HepG2 (cell line): ENCODE measurements around the gene PRMT6. TPM values are rescaled to one million over a fixed set of nuclear protein-coding genes. Genes with fewer than 3 reads are reported as not detected.

Source experiments
- ATAC-seq: fragments of 200-7000 bp; cut with Tn5 transposase; 3 replicates; pipeline ENCODE4 v1.9.1; 2020; ENCODE audit warnings: mild to moderate bottlenecking, moderate library complexity
- BruUV-seq: library from RNA; stranded (reverse); fragments of 400-500 nt; replicated peaks from 2 replicates; lab custom pipeline; 2021; lab: Mats Ljungman, UMichigan
- CTCF ChIA-PET: fragments of 300-600 bp; formaldehyde crosslinking; extraction: SDS; loops from one replicate; lab custom pipeline; 2021; ENCODE audit warnings: low total read pairs, inconsistent platforms, low intra/inter-chr PET ratio; lab: Yijun Ruan, JAX
- POLR2A ChIA-PET: fragments of 350-600 bp; sonication (Branson Sonifier 250); formaldehyde crosslinking; loops from one replicate; lab custom pipeline; 2020; ENCODE audit warnings: antibody characterized with exemption, inconsistent platforms; lab: Yijun Ruan, JAX
- DNase-seq: peaks from one replicate; pipeline ENCODE4 v3.0.0-alpha.2; 2015; ENCODE audit warnings: low spot score
- FAIRE-seq: peaks from 3 replicates; lab custom pipeline; 2011; peaks lifted over from hg19 to GRCh38; lab: Jason Lieb, UNC
- H2AFZ ChIP-seq: one replicate; pipeline ENCODE4 v1.6.1; 2011; ENCODE audit warnings: low read length, inconsistent platforms
- H3K27ac ChIP-seq: fragments of 300-600 bp; 3 replicates; pipeline ENCODE4 v1.8.0; 2011; ENCODE audit warnings: mixed run types, mild to moderate bottlenecking, mixed read lengths, low read length, inconsistent platforms; ENCODE audit not compliant: insufficient read depth; ENCODE audit errors: extremely low read length
- H3K27me3 ChIP-seq, 2 experiments: fragments of 200-600 bp in 1 of 2; 2 replicates in 1 of 2; 3 replicates in 1 of 2; pipeline versions ENCODE4 v1.6.0 to v1.8.0; 2011; ENCODE audit warnings: low read length in 2 of 2, mild to moderate bottlenecking in 2 of 2, moderate library complexity in 2 of 2, inconsistent platforms in 1 of 2; ENCODE audit not compliant: insufficient read depth in 2 of 2, control insufficient read depth in 1 of 2
- H3K36me3 ChIP-seq, 2 experiments: fragments of 200-600 bp in 1 of 2; replicated peaks in 1 of 2; 2 replicates in 1 of 2; 3 replicates in 1 of 2; pipeline versions ENCODE4 v1.5.1 to v1.8.0; 2011; ENCODE audit warnings: low read length in 2 of 2, inconsistent platforms in 1 of 2; ENCODE audit not compliant: insufficient read depth in 2 of 2, control insufficient read depth in 1 of 2
- H3K4me1 ChIP-seq: 2 replicates; pipeline ENCODE4 v1.5.1; 2012; ENCODE audit warnings: low read length, inconsistent platforms; ENCODE audit not compliant: insufficient read depth
- H3K4me2 ChIP-seq: 2 replicates; pipeline ENCODE4 v1.6.0; 2011; ENCODE audit warnings: low read depth, low read length, inconsistent platforms
- H3K4me3 ChIP-seq, 3 experiments: fragments of 200-600 bp in 1 of 3; sonication (generic), shearing (Covaris generic) in 1 of 3; replicated peaks in 1 of 3; 2 replicates each; pipeline ENCODE4 v1.5.1; 2011 to 2016; ENCODE audit warnings: low read length in 3 of 3, inconsistent platforms in 2 of 3, low read depth in 2 of 3, mild to moderate bottlenecking in 2 of 3, control low read depth in 1 of 3, mixed read lengths in 1 of 3; ENCODE audit not compliant: insufficient read depth in 1 of 3
- H3K79me2 ChIP-seq: one replicate; pipeline ENCODE4 v1.6.1; 2011; ENCODE audit warnings: low read length, inconsistent platforms; ENCODE audit not compliant: insufficient read depth
- H3K9ac ChIP-seq: 2 replicates; pipeline ENCODE4 v1.6.0; 2011; ENCODE audit warnings: mild to moderate bottlenecking, low read depth, low read length, inconsistent platforms; ENCODE audit not compliant: insufficient read depth
- H3K9me3 ChIP-seq: 2 replicates; pipeline ENCODE4 v1.5.1; 2012; ENCODE audit warnings: mild to moderate bottlenecking, low read length
- H4K20me1 ChIP-seq: 2 replicates; pipeline ENCODE4 v1.6.0; 2011; ENCODE audit warnings: inconsistent platforms, mild to moderate bottlenecking, low read length, moderate library complexity; ENCODE audit not compliant: insufficient read depth
- E2F5 ChIP-seq: sonication (generic); formaldehyde crosslinking; conservative IDR thresholded peaks from 2 replicates; pipeline ENCODE4 v1.4.0; 2020; ENCODE audit warnings: missing genetic modification reagents
- FOXP1 ChIP-seq, 2 experiments: fragments of 450-650 bp in 1 of 2; IDR thresholded peaks; 2 replicates each; pipeline ENCODE4 v1.6.1; 2017 to 2018; ENCODE audit warnings: antibody characterized with exemption in 1 of 2
- MXI1 ChIP-seq: IDR thresholded peaks from 3 replicates; pipeline ENCODE4 v1.6.1; 2012; ENCODE audit warnings: low read depth, low read length, inconsistent platforms, borderline replicate concordance
- RARA ChIP-seq: IDR thresholded peaks from 2 replicates; pipeline ENCODE4 v1.6.1; 2016; ENCODE audit warnings: missing genetic modification reagents, missing compliant biosample characterization
- SNAPC4 ChIP-seq: sonication (generic); formaldehyde crosslinking; IDR thresholded peaks from 2 replicates; pipeline ENCODE4 v1.4.0; 2020; ENCODE audit warnings: mild to moderate bottlenecking, missing genetic modification reagents
- TEAD3 ChIP-seq: optimal IDR thresholded peaks from 2 replicates; pipeline ENCODE3; 2016; ENCODE audit warnings: borderline replicate concordance
- THAP11 ChIP-seq: IDR thresholded peaks from 2 replicates; pipeline ENCODE4 v1.6.1; 2016; ENCODE audit warnings: missing biosample characterization, missing genetic modification reagents
- WIZ ChIP-seq: sonication (generic); formaldehyde crosslinking; IDR thresholded peaks from 2 replicates; pipeline ENCODE4 v1.5.1; 2020; ENCODE audit warnings: mild to moderate bottlenecking, missing genetic modification reagents
- YEATS4 ChIP-seq: sonication (generic); formaldehyde crosslinking; IDR thresholded peaks from 2 replicates; pipeline ENCODE4 v1.4.0; 2020; ENCODE audit warnings: missing genetic modification reagents, borderline replicate concordance
- ZNF776 ChIP-seq: sonication (generic); formaldehyde crosslinking; IDR thresholded peaks from 2 replicates; pipeline ENCODE4 v1.4.0; 2020; ENCODE audit warnings: mild to moderate bottlenecking, missing genetic modification reagents
- ZNF878 ChIP-seq: sonication (generic); formaldehyde crosslinking; IDR thresholded peaks from 2 replicates; pipeline ENCODE4 v1.8.1; 2023; ENCODE audit warnings: mild to moderate bottlenecking, missing genetic modification reagents, moderate library complexity
- ZXDC ChIP-seq: sonication (generic); formaldehyde crosslinking; IDR thresholded peaks from 2 replicates; pipeline ENCODE4 v1.5.0; 2020; ENCODE audit warnings: mild to moderate bottlenecking, missing genetic modification reagents
- WGBS: methylation state at CpG from one replicate; pipeline ENCODE4 v1.1.6; 2017; ENCODE audit warnings: low lambda C conversion rate; 5-methylcytosine and 5-hydroxymethylcytosine counted together
- in situ Hi-C: cut with HindIII; loops from 2 replicates; pipeline ENCODE4 v1.10.0; 2017; ENCODE audit warnings: low pct_unique_long_range_greater_than_20kb; ENCODE audit not compliant: extremely low pct_ligation_motif_present
- intact Hi-C: fragments of 100-400 bp; cut with micrococcal nuclease; formaldehyde crosslinking; loops from one replicate; pipeline ENCODE4 v1.10.0; 2022; ENCODE audit not compliant: unreplicated experiment
- polyA plus RNA-seq, 8 experiments: library from polyadenylated mRNA; depleted of rRNA in 3 of 8; stranded (reverse) in 7 of 8; unstranded in 1 of 8; fragments of >200 nt; fragmentation: Illumina TruSeq in 4 of 8; extraction: Trizol in 4 of 8; gene quantifications; 2 replicates each; pipeline versions ENCODE4 v1.2.1 to v1.2.3, GENCODE V29; 2011 to 2016; ENCODE audit warnings: low read depth in 4 of 8, missing spikeins in 1 of 8, mixed read lengths in 1 of 8; ENCODE audit not compliant: insufficient read depth in 1 of 8
- total RNA-seq, 5 experiments: library from RNA; depleted of rRNA; stranded (reverse); fragments of >200 nt; fragmentation: Illumina TruSeq; extraction: Trizol; gene quantifications; 2 replicates each; pipeline ENCODE4 v1.2.3, GENCODE V29; 2016; ENCODE audit warnings: low read depth in 1 of 5
- TF ChIP-seq, protein P1 (sequence below): sonication (generic); formaldehyde crosslinking; IDR thresholded peaks from 2 replicates; pipeline ENCODE4 v1.5.1; 2020; ENCODE audit warnings: mild to moderate bottlenecking, moderate library complexity, missing genetic modification reagents

Gene PRMT6
- total and polyA plus RNA-seq, 2 of the 13 experiments (the other 11 are each of a cell fraction or from before 2014, with no cell fraction given) = 8.1 to 15.8 TPM

DNA sequence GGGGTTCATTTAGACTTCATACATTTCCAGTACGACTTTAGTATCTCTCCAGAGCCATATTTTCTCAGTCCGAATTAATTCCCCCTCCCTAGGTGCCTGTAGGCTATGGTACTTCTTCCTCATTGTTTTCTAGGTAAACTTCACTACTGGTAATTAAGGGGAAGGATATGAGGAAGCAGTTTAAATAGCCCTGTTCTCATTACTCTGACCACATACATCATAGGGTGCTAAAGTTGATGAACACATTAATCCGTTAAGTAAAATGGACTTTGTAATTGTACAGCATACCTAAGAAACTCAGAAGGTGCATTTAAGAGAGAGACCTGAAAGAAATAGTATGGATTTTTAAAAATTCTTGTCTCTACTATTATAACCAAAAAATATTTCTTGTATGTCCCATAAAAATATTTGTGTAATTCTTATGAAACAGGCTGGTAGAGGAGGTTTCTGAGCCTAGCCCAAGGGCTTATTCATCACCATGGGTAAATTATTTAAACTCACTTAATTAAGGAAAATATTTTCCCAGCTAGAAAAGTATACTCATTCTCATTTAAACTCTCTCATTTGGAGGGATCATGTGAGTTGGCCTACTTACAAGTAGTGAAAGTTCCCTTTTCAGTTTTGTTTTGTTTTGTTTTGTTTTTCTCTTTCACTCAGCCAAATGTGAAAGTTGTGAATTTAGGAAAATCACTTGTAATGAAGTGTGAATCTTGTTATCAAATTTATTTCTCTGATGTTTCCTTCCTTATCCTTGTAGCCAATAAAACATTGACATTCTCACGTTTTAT lies 2.0 kb downstream of the PRMT6 start:
- DNase-seq = no peak
- ChIA-PET POLR2A (no interaction called here), CTCF (no interaction called here)
- no peak for FAIRE-seq
- no peak for ATAC-seq
- no TSS peak for BruUV-seq
- Histone ChIP-seq H3K4me3 (no peak overlapping the region; a peak in 1 of 6 replicates), H3K27ac (no peak overlapping the region), H4K20me1 (no peaks in the 10 kb centered on the region), H3K9ac (no peak overlapping the region), H3K4me2 (peak overlapping the region; percentile 84; the same call in 1 of the 2 replicates), H3K79me2 (peaks cover 4% of the 10 kb centered on the region), H3K4me1 (peaks cover 19% of the 10 kb centered on the region), H3K36me3 (no peaks in the 10 kb centered on the region), H2AFZ (no peak overlapping the region), H3K9me3 (no peaks in the 10 kb centered on the region), H3K27me3 (no peaks in the 10 kb centered on the region)
- in situ Hi-C loops = no loop called here
- WGBS = 94% methylated on average over 4 of the region's 4 CpGs
- intact Hi-C loops = no loop called here
- TF ChIP-seq ZXDC = no peak
- TF ChIP-seq THAP11 (CRISPR knock-in tag) = no peak
- TF ChIP-seq YEATS4 (CRISPR knock-in tag) = no peak
- TF ChIP-seq FOXP1 (IDR thresholded peaks at IDR 0.05) = no peak
- TF ChIP-seq FOXP1 (CRISPR knock-in tag; IDR thresholded peaks at IDR 0.05) = no peak
- TF ChIP-seq TEAD3 = no peak
- no peak for TF ChIP-seq E2F5 (CRISPR knock-in tag)
- no peak for TF ChIP-seq ZNF878
- no peak for TF ChIP-seq MXI1
- no peak for TF ChIP-seq WIZ (CRISPR knock-in tag)
- TF ChIP-seq ZNF776 = no peak
- TF ChIP-seq, protein P1, sequence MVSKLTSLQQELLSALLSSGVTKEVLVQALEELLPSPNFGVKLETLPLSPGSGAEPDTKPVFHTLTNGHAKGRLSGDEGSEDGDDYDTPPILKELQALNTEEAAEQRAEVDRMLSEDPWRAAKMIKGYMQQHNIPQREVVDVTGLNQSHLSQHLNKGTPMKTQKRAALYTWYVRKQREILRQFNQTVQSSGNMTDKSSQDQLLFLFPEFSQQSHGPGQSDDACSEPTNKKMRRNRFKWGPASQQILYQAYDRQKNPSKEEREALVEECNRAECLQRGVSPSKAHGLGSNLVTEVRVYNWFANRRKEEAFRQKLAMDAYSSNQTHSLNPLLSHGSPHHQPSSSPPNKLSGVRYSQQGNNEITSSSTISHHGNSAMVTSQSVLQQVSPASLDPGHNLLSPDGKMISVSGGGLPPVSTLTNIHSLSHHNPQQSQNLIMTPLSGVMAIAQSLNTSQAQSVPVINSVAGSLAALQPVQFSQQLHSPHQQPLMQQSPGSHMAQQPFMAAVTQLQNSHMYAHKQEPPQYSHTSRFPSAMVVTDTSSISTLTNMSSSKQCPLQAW (CRISPR knock-in tag) = no peak
- TF ChIP-seq RARA = no peak
- TF ChIP-seq SNAPC4 (CRISPR knock-in tag) = no peak
